ENCODE data around the gene ETFA.
A peak's percentile ranks its signal among the peaks of the same experiment; 100 is the strongest.

ETFA gene

DNA sequence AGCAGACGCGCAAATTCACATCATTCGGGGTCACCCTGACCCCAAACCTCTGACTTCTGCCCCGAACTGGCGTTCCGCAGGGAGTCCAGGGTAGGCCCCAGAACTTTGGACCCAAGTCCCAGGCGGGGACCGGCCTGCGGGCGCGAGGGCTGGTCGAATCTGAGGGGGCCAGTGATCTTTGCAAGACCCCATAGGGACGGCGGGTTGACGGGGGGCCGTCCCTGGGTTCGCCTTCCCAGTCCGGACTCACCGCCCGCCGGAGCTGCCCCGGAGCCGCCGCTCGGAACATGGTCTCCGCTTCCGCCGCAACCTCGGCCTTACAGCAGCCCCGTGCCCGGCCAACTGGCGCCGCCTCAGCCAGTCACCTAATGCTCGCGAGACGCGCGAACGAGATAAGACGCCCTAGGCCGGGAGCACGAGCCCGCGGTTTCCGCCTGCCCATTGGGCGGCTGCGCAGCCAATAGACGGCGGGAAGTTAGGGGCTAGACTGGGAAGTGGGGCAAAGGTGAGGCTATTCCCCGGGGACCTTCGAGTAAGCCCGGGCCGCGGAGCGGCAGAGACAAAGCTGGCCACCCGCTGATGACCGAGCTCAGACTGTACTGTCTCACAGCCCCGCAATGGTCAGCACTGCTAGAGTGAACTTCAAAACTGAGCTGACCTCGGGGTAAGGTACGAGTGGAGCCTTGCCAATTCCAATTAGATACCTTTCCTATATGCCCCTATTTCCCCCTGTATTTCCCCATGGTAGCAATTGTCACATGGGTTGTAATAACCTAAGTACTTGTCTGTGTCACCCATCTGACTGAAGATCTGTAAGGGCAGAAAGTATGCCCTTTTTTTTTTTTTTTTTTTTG, at the start of gene ETFA:
TSS of gene ETFA (minus strand) at position 370 of the 854 bp plus-strand sequence. CDS start at position 289, 81 bp downstream.
- DNase-seq = peak; percentile 79

- DNase-seq = no peak
Measured at GRCh38 chr15:76360416-76360815, 49.1 kb upstream of the ETFA start.

- DNase-seq = no peak
Measured at GRCh38 chr15:76359152-76359551, 47.9 kb upstream of the ETFA start.

DNA sequence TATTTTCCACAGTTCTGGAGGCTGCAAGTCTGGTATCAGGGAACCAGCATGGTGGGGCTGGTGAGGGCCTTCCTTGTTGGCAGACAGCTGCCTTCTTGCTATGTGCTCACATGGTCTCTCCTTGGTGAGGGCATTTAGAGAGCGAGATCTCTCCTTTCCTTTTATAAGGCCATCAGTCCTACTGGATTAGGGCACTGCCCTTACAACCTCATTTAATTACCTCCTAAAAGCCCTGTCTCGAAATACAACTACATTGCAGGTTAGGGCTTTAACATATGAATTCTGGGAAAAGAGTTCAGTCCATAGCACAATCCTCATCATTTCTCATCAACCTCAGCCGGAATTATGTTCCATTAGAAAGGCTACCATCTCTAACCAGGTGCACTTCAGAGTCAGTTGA, 47.2 kb upstream of the ETFA start:
- no peak for DNase-seq

DNA sequence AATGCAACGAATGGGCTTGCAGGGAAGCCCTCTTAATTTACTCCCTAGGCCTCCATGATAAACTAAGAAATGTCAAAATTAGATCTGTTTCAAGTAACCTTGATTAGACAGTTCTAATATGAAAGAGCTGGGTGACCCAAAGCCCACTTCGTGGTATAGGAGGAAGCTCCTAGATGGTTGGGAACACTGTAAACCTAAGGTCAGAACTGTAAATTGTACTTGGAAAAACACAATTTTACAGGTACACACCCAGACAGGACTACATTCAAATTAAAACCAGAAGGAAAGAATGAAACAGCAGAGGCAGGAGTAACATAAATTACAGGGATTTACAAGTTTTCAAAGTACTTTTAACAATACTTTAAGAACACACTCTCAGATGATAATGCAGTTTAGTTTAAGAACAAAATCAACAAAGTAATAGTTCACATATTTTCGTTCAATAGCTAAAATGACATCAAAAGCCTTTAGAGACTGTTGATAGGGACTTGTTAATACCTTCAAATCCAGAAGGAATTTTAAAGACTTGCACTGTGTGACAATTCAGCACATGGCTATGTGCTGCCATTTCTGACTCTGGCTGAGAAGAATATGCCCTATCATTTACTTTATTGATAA, 43.7 kb upstream of the ETFA start:
- DNase-seq = no peak

- no peak for DNase-seq
Measured at GRCh38 chr15:76353903-76354302, 42.6 kb upstream of the ETFA start.

- no peak for DNase-seq
Measured at GRCh38 chr15:76353023-76353577, 41.8 kb upstream of the ETFA start.

- DNase-seq = no peak
Measured at GRCh38 chr15:76349301-76350070, 38.2 kb upstream of the ETFA start.

GRCh38 chr15:76347482-76348055, 36.3 kb upstream of the ETFA start:
- no peak for DNase-seq

DNA sequence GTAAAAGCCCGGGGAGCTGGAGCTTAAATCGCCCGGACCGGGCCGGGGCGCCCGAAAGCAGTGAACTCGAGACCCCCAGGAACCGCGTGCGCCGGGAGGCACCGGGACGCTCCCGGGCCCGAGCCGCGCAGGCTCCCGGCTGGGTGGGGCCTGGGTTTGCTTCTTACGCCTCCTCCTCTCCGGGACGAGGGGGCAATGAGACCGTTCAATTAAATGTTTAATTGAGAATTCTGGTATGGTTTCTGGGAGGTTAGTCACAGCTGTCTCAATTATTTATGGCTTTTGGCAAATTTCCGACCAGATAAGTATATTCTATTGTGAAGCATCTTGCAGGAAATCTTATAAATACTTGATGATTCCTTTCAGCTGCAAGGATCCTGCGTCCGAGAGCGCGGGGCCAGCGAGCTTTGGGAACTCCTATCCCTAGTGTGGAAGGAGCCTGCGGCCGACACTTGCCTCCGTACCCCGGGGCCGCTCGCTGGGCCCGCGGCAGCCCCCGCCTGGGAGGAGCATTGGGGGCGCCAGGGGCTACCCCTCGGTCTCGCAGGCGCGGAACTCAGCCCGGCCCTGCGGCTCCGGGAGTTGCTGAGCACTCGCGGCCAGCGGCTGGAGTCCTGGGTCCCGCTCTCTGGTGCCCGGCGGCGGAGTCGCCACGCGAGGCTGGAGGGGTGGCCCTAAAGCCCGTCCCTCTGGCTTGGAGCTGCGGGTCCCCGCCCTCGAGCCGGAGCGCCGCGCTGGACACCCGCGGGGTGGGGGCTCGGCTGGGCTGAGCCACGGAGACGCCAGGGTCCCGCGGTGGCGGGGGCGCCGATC, 35.6 kb upstream of the ETFA start:
- DNase-seq = no peak

- no peak for DNase-seq
Measured at GRCh38 chr15:76345880-76346668, 34.8 kb upstream of the ETFA start.

GRCh38 chr15:76345583-76345879, 34.3 kb upstream of the ETFA start:
- no peak for DNase-seq

- DNase-seq = no peak
Measured at GRCh38 chr15:76344893-76345582, 33.8 kb upstream of the ETFA start.

DNA sequence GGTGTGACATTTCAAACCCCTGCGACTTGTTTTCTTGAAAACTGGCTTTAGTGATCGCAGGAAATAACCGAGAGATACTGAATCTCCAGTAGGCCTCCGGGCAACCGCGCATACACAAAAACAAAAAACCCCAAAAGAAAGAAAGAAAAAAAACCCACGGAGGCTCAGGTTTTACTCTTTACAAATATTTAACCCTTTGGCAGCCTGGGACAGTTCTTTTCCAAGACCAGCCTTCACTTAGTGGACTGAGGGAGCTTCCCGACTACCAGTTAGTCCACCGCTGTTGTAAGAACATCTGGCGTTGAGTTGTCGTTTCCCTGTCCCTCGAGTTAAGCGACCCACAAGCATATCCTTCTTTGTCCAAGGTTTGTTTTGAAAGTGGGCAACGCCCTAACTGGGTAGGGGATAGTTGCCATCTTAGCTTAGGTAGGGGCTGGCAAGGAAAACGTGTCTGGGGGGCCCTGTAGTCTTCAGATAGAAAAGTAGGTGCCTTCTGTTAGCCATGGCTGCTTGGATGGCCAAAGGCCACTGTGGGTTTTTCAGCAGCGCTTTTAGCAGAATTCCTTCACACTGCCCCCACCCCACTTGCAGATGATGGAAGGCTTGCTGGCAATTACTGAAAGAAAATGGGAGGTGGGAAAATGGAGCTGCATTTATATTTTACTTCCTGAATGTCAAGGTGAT, 32.2 kb upstream of the ETFA start:
- DNase-seq = no peak

DNA sequence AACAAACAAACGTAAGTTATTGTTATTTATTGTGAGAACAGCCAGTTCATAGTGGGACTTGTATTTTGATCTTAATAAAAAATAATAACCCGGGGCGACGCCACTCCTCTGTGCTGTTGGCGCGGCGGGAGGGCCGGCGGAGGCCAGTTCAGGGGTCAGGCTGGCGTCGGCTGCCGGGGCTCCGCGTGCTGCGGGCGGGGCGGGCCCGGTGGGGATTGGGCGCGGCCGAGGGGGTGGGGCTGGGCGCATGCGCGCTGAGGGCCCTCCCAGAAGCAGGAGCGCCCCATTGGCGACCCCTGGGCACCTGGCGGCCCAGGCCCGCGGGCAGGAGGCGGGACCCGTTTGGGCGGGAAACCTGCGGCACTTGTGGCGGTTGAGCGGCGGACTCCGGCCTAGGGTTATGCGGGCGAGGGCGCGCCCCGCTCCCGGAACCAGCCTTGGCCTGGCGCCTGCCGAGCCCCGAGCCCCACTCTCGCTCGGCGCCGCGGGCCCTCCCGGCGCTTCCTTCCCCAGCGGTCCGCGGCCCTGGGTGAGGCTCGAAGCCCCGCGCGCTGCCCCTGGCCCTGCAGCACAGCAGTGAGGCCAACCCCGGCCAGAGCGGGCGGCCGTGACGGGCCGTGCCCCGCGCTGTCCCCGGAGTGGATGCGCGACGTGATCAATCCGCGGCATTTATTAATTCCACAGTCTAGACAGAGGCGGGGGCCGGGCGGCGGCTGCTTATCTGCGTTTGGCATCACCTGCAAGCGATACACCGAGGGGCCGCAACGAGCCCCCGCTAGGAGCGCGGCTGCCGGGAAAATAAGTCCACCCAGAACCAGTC, 31.3 kb upstream of the ETFA start:
- no peak for DNase-seq

DNA sequence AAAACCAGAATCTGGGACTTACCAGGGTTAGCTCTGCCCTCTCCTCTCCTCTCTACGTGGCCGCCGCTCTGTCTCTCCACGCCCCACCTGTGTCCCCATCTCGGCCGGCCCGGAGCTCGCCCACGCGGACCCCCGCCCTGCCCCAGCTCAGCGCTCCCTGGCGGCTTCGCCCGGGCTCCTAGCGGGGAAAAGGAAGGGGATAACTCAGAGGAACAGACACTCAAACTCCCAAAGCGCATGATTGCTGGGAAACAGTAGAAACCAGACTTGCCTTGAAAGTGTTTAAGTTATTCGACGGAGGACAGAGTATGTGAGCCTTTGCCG, 30.8 kb upstream of the ETFA start:
- no peak for DNase-seq

DNA sequence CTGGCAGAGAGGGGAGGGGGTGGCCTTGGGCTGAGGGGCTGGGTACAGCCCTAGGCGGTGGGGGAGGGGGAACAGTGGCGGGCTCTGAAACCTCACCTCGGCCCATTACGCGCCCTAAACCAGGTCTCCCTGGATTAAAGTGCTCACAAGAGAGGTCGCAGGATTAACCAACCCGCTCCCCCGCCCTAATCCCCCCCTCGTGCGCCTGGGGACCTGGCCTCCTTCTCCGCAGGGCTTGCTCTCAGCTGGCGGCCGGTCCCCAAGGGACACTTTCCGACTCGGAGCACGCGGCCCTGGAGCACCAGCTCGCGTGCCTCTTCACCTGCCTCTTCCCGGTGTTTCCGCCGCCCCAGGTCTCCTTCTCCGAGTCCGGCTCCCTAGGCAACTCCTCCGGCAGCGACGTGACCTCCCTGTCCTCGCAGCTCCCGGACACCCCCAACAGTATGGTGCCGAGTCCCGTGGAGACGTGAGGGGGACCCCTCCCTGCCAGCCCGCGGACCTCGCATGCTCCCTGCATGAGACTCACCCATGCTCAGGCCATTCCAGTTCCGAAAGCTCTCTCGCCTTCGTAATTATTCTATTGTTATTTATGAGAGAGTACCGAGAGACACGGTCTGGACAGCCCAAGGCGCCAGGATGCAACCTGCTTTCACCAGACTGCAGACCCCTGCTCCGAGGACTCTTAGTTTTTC, 30.2 kb upstream of the ETFA start:
- no peak for DNase-seq

GRCh38 chr15:76340803-76341365, 29.6 kb upstream of the ETFA start:
- DNase-seq = no peak
